K562 (cell line): Measurements from ENCODE around the gene MOCS3. TPM values are rescaled to one million over a fixed set of nuclear protein-coding genes. Genes with fewer than 3 reads are reported as not detected.

Experiments
- ATAC-seq: fragments of 200-7000 bp; cut with Tn5 transposase; 3 replicates; pipeline ENCODE4 v1.9.1; 2020; ENCODE audit warnings: moderate library complexity
- BruUV-seq: library from RNA; stranded (reverse); fragments of 400-500 nt; replicated peaks from 2 replicates; lab custom pipeline; 2021; lab: Mats Ljungman, UMichigan
- CTCF ChIA-PET: fragments of 300-600 bp; formaldehyde crosslinking; extraction: SDS; loops from one replicate; lab custom pipeline; 2021; ENCODE audit warnings: low intra/inter-chr PET ratio; lab: Yijun Ruan, JAX
- POLR2A ChIA-PET: fragments of 300-600, 350-650 bp; sonication (Branson Sonifier 250); formaldehyde crosslinking; extraction: SDS; loops from one replicate; lab custom pipeline; 2021; ENCODE audit warnings: antibody characterized with exemption, inconsistent platforms; lab: Yijun Ruan, JAX
- DNase-seq, 4 experiments: peaks; one replicate each; pipeline versions ENCODE4 v3.0.0 to v3.0.0-alpha.2; 2011 to 2018; ENCODE audit warnings: low spot score in 3 of 4, mixed read lengths in 3 of 4; ENCODE audit errors: extremely low read depth in 1 of 4
- FAIRE-seq: peaks from 2 replicates; lab custom pipeline; 2011; peaks lifted over from hg19 to GRCh38; lab: Jason Lieb, UNC
- H2AFZ ChIP-seq: 2 replicates; pipeline ENCODE4 v1.6.0; 2011; ENCODE audit warnings: low read depth, low read length, control low read depth, inconsistent platforms
- H3K27ac ChIP-seq: fragments of 200-600 bp; 3 replicates; pipeline ENCODE4 v1.8.0; 2011; ENCODE audit warnings: low read depth, mild to moderate bottlenecking, control low read depth, inconsistent platforms, low read length, moderate library complexity, mixed read lengths; ENCODE audit errors: extremely low read depth
- H3K27me3 ChIP-seq, 2 experiments: fragments of 300-600 bp in 1 of 2; 2 replicates in 1 of 2; 3 replicates in 1 of 2; pipeline versions ENCODE4 v1.6.0 to v1.8.0; 2011; ENCODE audit warnings: inconsistent platforms in 2 of 2, low read length in 2 of 2, mild to moderate bottlenecking in 1 of 2, mixed read lengths in 1 of 2, moderate library complexity in 1 of 2; ENCODE audit not compliant: control insufficient read depth in 2 of 2, insufficient read depth in 2 of 2
- H3K36me3 ChIP-seq: fragments of 300-600 bp; 3 replicates; pipeline ENCODE4 v1.8.0; 2011; ENCODE audit warnings: mild to moderate bottlenecking, low read length, inconsistent platforms; ENCODE audit not compliant: control insufficient read depth, insufficient read depth
- H3K4me1 ChIP-seq, 2 experiments: fragments of 200-600 bp in 1 of 2; replicated peaks in 1 of 2; 2 replicates in 1 of 2; 3 replicates in 1 of 2; pipeline versions ENCODE4 v1.5.1 to v1.8.0; 2011; ENCODE audit warnings: inconsistent platforms in 2 of 2, low read length in 2 of 2, mild to moderate bottlenecking in 1 of 2, mixed read lengths in 1 of 2, moderate library complexity in 1 of 2; ENCODE audit not compliant: control insufficient read depth in 2 of 2, insufficient read depth in 2 of 2
- H3K4me2 ChIP-seq: 2 replicates; pipeline ENCODE4 v1.6.1; 2011; ENCODE audit warnings: low read length, control low read depth, inconsistent platforms, mixed read lengths; ENCODE audit not compliant: insufficient read depth
- H3K4me3 ChIP-seq: fragments of 200-600 bp; sonication (generic), shearing (Covaris generic); 2 replicates; pipeline ENCODE4 v1.5.1; 2016; ENCODE audit warnings: control low read depth, inconsistent platforms
- H3K79me2 ChIP-seq: fragments of 200-600 bp; 3 replicates; pipeline ENCODE4 v1.8.0; 2011; ENCODE audit warnings: low read length, inconsistent platforms; ENCODE audit not compliant: control insufficient read depth, insufficient read depth
- H3K9ac ChIP-seq, 2 experiments: 2 replicates each; pipeline versions ENCODE4 v1.6.0 to v1.6.1; 2011; ENCODE audit warnings: low read depth in 2 of 2, low read length in 2 of 2, control low read depth in 1 of 2, inconsistent platforms in 1 of 2, mild to moderate bottlenecking in 1 of 2, mixed read lengths in 1 of 2; ENCODE audit not compliant: insufficient read depth in 1 of 2
- H3K9me1 ChIP-seq: one replicate; pipeline ENCODE4 v1.6.0; 2011; ENCODE audit warnings: inconsistent platforms, mild to moderate bottlenecking, low read length, moderate library complexity; ENCODE audit not compliant: control insufficient read depth, insufficient read depth
- H3K9me3 ChIP-seq: replicated peaks from 2 replicates; pipeline ENCODE4 v1.5.1; 2011; ENCODE audit warnings: low read depth, low read length, inconsistent platforms; ENCODE audit not compliant: control insufficient read depth, insufficient read depth
- H4K20me1 ChIP-seq: replicated peaks from 2 replicates; pipeline ENCODE4 v1.6.1; 2011; ENCODE audit warnings: low read length, inconsistent platforms, mixed read lengths; ENCODE audit not compliant: control insufficient read depth, insufficient read depth
- ATF7 ChIP-seq: fragments of 450-650 bp; IDR thresholded peaks from 2 replicates; pipeline ENCODE4 v1.7.1; 2014; ENCODE audit warnings: mild to moderate bottlenecking, moderate library complexity
- BCLAF1 ChIP-seq, 2 experiments: fragments of 450-650 bp in 1 of 2; IDR thresholded peaks; 2 replicates each; pipeline ENCODE4 v1.6.1; 2011 to 2017; ENCODE audit warnings: low read depth in 2 of 2, antibody characterized with exemption in 1 of 2, borderline replicate concordance in 1 of 2, low read length in 1 of 2, mild to moderate bottlenecking in 1 of 2, mixed read lengths in 1 of 2; ENCODE audit not compliant: control insufficient read depth in 1 of 2
- ELF4 ChIP-seq: fragments of 450-650 bp; formaldehyde crosslinking; IDR thresholded peaks from 2 replicates; pipeline ENCODE4 v1.4.0; 2022; ENCODE audit warnings: missing genetic modification characterization
- FOXA3 ChIP-seq, 2 experiments: fragments of 450-650 bp in 1 of 2; sonication (generic) in 1 of 2; formaldehyde crosslinking; IDR thresholded peaks in 1 of 2; conservative IDR thresholded peaks in 1 of 2; 2 replicates each; pipeline versions ENCODE4 v1.4.0 to v1.8.0; 2020 to 2022; ENCODE audit warnings: mild to moderate bottlenecking in 2 of 2, missing genetic modification reagents in 1 of 2
- ILK ChIP-seq: fragments of 450-650 bp; IDR thresholded peaks from 2 replicates; pipeline ENCODE4 v1.6.1; 2016; ENCODE audit warnings: missing genetic modification characterization, low read depth, mild to moderate bottlenecking, missing compliant biosample characterization, moderate library complexity, borderline replicate concordance
- JUN ChIP-seq, 2 experiments: sonication (generic) in 1 of 2; formaldehyde crosslinking in 1 of 2; IDR thresholded peaks; 2 replicates each; pipeline versions ENCODE4 v1.6.1 to v1.8.0; 2012 to 2022; ENCODE audit warnings: borderline replicate concordance in 2 of 2, mild to moderate bottlenecking in 2 of 2, improper control_type of control experiment in 1 of 2, low read depth in 1 of 2, low read length in 1 of 2, missing genetic modification reagents in 1 of 2
- KDM5B ChIP-seq: fragments of 200-600 bp; sonication (generic); IDR thresholded peaks from 2 replicates; pipeline ENCODE4 v1.6.1; 2012; ENCODE audit warnings: low read depth, mild to moderate bottlenecking, moderate library complexity, low read length, control low read depth, inconsistent platforms; ENCODE audit not compliant: insufficient replicate concordance
- MAFF ChIP-seq: IDR thresholded peaks from 2 replicates; pipeline ENCODE4 v1.6.1; 2012; ENCODE audit warnings: low read length, improper control_type of control experiment
- MEF2D ChIP-seq: conservative IDR thresholded peaks from 2 replicates; pipeline ENCODE4 v1.6.1; 2016; ENCODE audit warnings: low read depth, missing genetic modification characterization, missing compliant biosample characterization
- MXD1 ChIP-seq: fragments of 250-450 bp; sonication (Bioruptor Pico); IDR thresholded peaks from 2 replicates; pipeline ENCODE4 v1.8.0; 2021; ENCODE audit warnings: borderline replicate concordance, mild to moderate bottlenecking, moderate library complexity; ENCODE audit not compliant: poor library complexity, severe bottlenecking
- NFE2 ChIP-seq: IDR thresholded peaks from 2 replicates; pipeline ENCODE4 v1.6.1; 2014; ENCODE audit warnings: antibody characterized with exemption, low read depth
- PREB ChIP-seq: sonication (generic); formaldehyde crosslinking; IDR thresholded peaks from 2 replicates; pipeline ENCODE4 v1.8.1; 2023; ENCODE audit warnings: mild to moderate bottlenecking, missing genetic modification reagents
- TCF7 ChIP-seq: sonication (generic); IDR thresholded peaks from 2 replicates; pipeline ENCODE4 v1.6.1; 2016; ENCODE audit warnings: antibody characterized with exemption, borderline replicate concordance
- TGIF2 ChIP-seq: sonication (generic); formaldehyde crosslinking; IDR thresholded peaks from 2 replicates; pipeline ENCODE4 v1.8.1; 2022; ENCODE audit warnings: mild to moderate bottlenecking, missing genetic modification reagents, moderate library complexity
- WGBS: fragments of 100-300 bp; shearing (Covaris generic); methylation state at CpG from one replicate; pipeline ENCODE4 v1.1.6; 2016; ENCODE audit warnings: low coverage, mixed read lengths; ENCODE audit not compliant: insufficient coverage; ENCODE audit errors: missing lambda C conversion rate; 5-methylcytosine and 5-hydroxymethylcytosine counted together
- in situ Hi-C: fragments of 300-500 bp; cut with MboI; formaldehyde crosslinking; loops from 4 replicates; pipeline ENCODE4 v1.15.0; 2018; ENCODE audit warnings: inconsistent platforms, mixed read lengths
- intact Hi-C: fragments of 100-400 bp; cut with micrococcal nuclease; formaldehyde crosslinking; loops from 2 replicates; pipeline ENCODE4 v1.14.2; 2022
- polyA plus RNA-seq, 8 experiments: library from polyadenylated mRNA; depleted of rRNA in 4 of 8; stranded (reverse) in 5 of 8; unstranded in 3 of 8; fragments of >200 nt; fragmentation: Nextera tagmentation in 2 of 8; fragmentation: Illumina TruSeq in 1 of 8; extraction: Ambion mirVana in 2 of 8; extraction: Trizol in 1 of 8; gene quantifications; 2 replicates each; pipeline versions ENCODE4 v1.2.1 to v1.2.3, GENCODE V29; 2011 to 2014; ENCODE audit warnings: inconsistent platforms in 1 of 8, missing spikeins in 1 of 8
- total RNA-seq, 7 experiments: library from RNA; depleted of rRNA in 6 of 7; stranded (reverse); fragments of >200 nt in 6 of 7; fragmentation: Illumina TruSeq in 2 of 7; extraction: Trizol in 2 of 7; gene quantifications; 2 replicates each; pipeline versions ENCODE4 v1.2.1 to v1.2.3, GENCODE V29; 2011 to 2021; ENCODE audit warnings: low replicate concordance in 1 of 7

The MOCS3 gene
- total and polyA plus RNA-seq, 9 of the 15 experiments (the other 6 are each of a cell fraction or from before 2014, with no cell fraction given): 0.70 to 6.2 (median 2.9) TPM

GRCh38 chr20:50969912-50970311 lies 11.3 kb downstream of the MOCS3 start:
- intact Hi-C loops (no loop called here), in situ Hi-C loops (no loop called here)
- H3K4me1 ChIP-seq: no peaks in the 10 kb centered on the region; a peak in 2 of 5 replicates
- no peak overlapping the region for H3K27ac ChIP-seq
- POLR2A ChIA-PET: interaction anchor here (0.7 kb wide), 1 partner anchor 318 kb away, joined by 3 read pairs; no protein-coding TSS in a partner anchor
- H3K36me3 ChIP-seq: no peaks in the 10 kb centered on the region
- no peaks in the 10 kb centered on the region for H3K9me3 ChIP-seq
- FAIRE-seq: no peak
- H3K4me2 ChIP-seq: no peak overlapping the region
- no peak overlapping the region for H3K9ac ChIP-seq
- no peak for TF ChIP-seq JUN (IDR thresholded peaks at IDR 0.05; ENCODE audit: borderline replicate concordance, low read depth, low read length)
- TF ChIP-seq JUN (CRISPR knock-in tag; IDR thresholded peaks at IDR 0.05; ENCODE audit: borderline replicate concordance): no peak
- TF ChIP-seq KDM5B: no peak
- no peak for TF ChIP-seq MEF2D
- no peak for TF ChIP-seq ATF7
- no peak for TF ChIP-seq MXD1 (CRISPR knock-in tag)
- TF ChIP-seq TCF7: no peak
- TF ChIP-seq BCLAF1 (IDR thresholded peaks at IDR 0.05; ENCODE audit: borderline replicate concordance in 1 of 2, control insufficient read depth in 1 of 2, low read depth in 2 of 2, low read length in 1 of 2): no peak
- TF ChIP-seq PREB (CRISPR knock-in tag): no peak
- TF ChIP-seq ELF4: no peak
- no peak for TF ChIP-seq MAFF
- no peak for TF ChIP-seq FOXA3 (CRISPR knock-in tag; conservative IDR thresholded peaks at IDR 0.05 in 1 of 2, IDR thresholded peaks at IDR 0.05 in 1 of 2)
- TF ChIP-seq TGIF2 (CRISPR knock-in tag): no peak
- TF ChIP-seq ILK (tag): no peak
- no peak for TF ChIP-seq NFE2
- H3K79me2 ChIP-seq: no peaks in the 10 kb centered on the region
- ATAC-seq: no peak
- DNase-seq: no peak
- CTCF ChIA-PET: no interaction called here
- 2% methylated on average over 8 of the region's 8 CpGs for WGBS
- H3K9me1 ChIP-seq: no peaks in the 10 kb centered on the region
- peaks cover 27 to 39% of the 10 kb centered on the region in 2 experiments for H3K27me3 ChIP-seq
- H2AFZ ChIP-seq: no peak overlapping the region
- H3K4me3 ChIP-seq: no peak overlapping the region
- H4K20me1 ChIP-seq: no peaks in the 10 kb centered on the region
- BruUV-seq: no TSS peak
